HCT116 (cell line): ENCODE data around the gene STOX2. TPM values are rescaled to one million over a fixed set of nuclear protein-coding genes. Genes with fewer than 3 reads are reported as not detected.

Source experiments
- ATAC-seq: fragments of 200-7000 bp; cut with Tn5 transposase; 2 replicates; pipeline ENCODE4 v1.9.1; 2020; ENCODE audit warnings: mild to moderate bottlenecking, moderate library complexity
- BruUV-seq: library from RNA; stranded (reverse); fragments of 400-500 nt; replicated peaks from 2 replicates; lab custom pipeline; 2021; lab: Mats Ljungman, UMichigan
- CTCF ChIA-PET: fragments of 300-600 bp; sonication (Branson Sonifier 250); formaldehyde crosslinking; loops from one replicate; lab custom pipeline; 2021; ENCODE audit warnings: antibody characterized with exemption; lab: Charles Lee
- POLR2A ChIA-PET: fragments of 300-600, 350-600 bp; sonication (Branson Sonifier 250); formaldehyde crosslinking; loops from one replicate; lab custom pipeline; 2021; ENCODE audit warnings: antibody characterized with exemption; lab: Charles Lee
- RAD21 ChIA-PET, 2 experiments: fragments of 300-600 bp; sonication (Branson Sonifier 250); formaldehyde crosslinking; loops; one replicate each; lab custom pipeline; 2023; ENCODE audit warnings: low total read pairs in 2 of 2; ENCODE audit not compliant: uncharacterized antibody in 2 of 2, unreplicated experiment in 2 of 2, low non-redundant PET in 1 of 2; lab: Charles Lee
- DNase-seq: peaks from one replicate; pipeline ENCODE4 v3.0.0-alpha.2; 2010; ENCODE audit warnings: low read depth, low spot score
- H2AFZ ChIP-seq: fragments of 200-600 bp; shearing (Covaris generic), sonication (generic); 2 replicates; pipeline ENCODE4 v1.6.1; 2017; ENCODE audit warnings: low read depth, mixed run types, mixed read lengths, antibody characterized with exemption, low read length; ENCODE audit not compliant: poor library complexity, severe bottlenecking
- H3K27ac ChIP-seq: 2 replicates; pipeline ENCODE4 v1.5.1; 2012; ENCODE audit warnings: low read depth, low read length
- H3K27me3 ChIP-seq: fragments of 200-600 bp; sonication (generic); 2 replicates; pipeline ENCODE4 v1.6.1; 2016; ENCODE audit warnings: mixed run types, low read length, mixed read lengths; ENCODE audit not compliant: insufficient read depth
- H3K36me3 ChIP-seq, 2 experiments: fragments of 200-500 bp in 1 of 2; fragments of 200-600 bp in 1 of 2; sonication (Bioruptor generic) in 1 of 2; sonication (generic) in 1 of 2; 2 replicates each; pipeline versions ENCODE4 v1.5.1 to v1.6.1; 2014 to 2016; ENCODE audit warnings: low read length in 2 of 2, inconsistent platforms in 1 of 2, mixed read lengths in 1 of 2, mixed run types in 1 of 2; ENCODE audit not compliant: insufficient read depth in 2 of 2, control insufficient read depth in 1 of 2
- H3K4me1 ChIP-seq, 2 experiments: fragments of 200-600 bp in 1 of 2; sonication (generic) in 1 of 2; 2 replicates each; pipeline versions ENCODE4 v1.5.1 to v1.6.1; 2012 to 2017; ENCODE audit warnings: low read length in 2 of 2, inconsistent platforms in 1 of 2, mild to moderate bottlenecking in 1 of 2, mixed read lengths in 1 of 2, mixed run types in 1 of 2, moderate library complexity in 1 of 2; ENCODE audit not compliant: insufficient read depth in 2 of 2, control insufficient read depth in 1 of 2
- H3K4me2 ChIP-seq: fragments of 200-600 bp; sonication (generic); 2 replicates; pipeline ENCODE4 v1.6.1; 2017; ENCODE audit warnings: mixed run types, low read length, mixed read lengths
- H3K4me3 ChIP-seq, 2 experiments: fragments of 200-600 bp in 1 of 2; sonication (generic) in 1 of 2; replicated peaks in 1 of 2; 2 replicates each; pipeline ENCODE4 v1.5.1; 2011 to 2016; ENCODE audit warnings: low read length in 2 of 2, control low read depth in 1 of 2, low read depth in 1 of 2, mild to moderate bottlenecking in 1 of 2, mixed read lengths in 1 of 2, mixed run types in 1 of 2
- H3K79me2 ChIP-seq: fragments of 200-600 bp; sonication (generic); 2 replicates; pipeline ENCODE4 v1.6.1; 2017; ENCODE audit warnings: mild to moderate bottlenecking, mixed run types, low read length, moderate library complexity, mixed read lengths; ENCODE audit not compliant: insufficient read depth
- H3K9ac ChIP-seq: fragments of 200-600 bp; sonication (generic); 2 replicates; pipeline ENCODE4 v1.6.1; 2016; ENCODE audit warnings: low read length, mixed read lengths
- H3K9me2 ChIP-seq: fragments of 200-600 bp; sonication (generic), shearing (Covaris generic); 2 replicates; pipeline ENCODE4 v1.6.1; 2017; ENCODE audit warnings: mixed run types, mild to moderate bottlenecking, moderate library complexity; ENCODE audit not compliant: insufficient read depth
- H3K9me3 ChIP-seq, 2 experiments: fragments of 200-500 bp in 1 of 2; fragments of 200-600 bp in 1 of 2; sonication (Bioruptor generic) in 1 of 2; sonication (generic) in 1 of 2; 2 replicates each; pipeline ENCODE4 v1.6.1; 2014 to 2017; ENCODE audit warnings: low read length in 2 of 2, mixed read lengths in 2 of 2, inconsistent platforms in 1 of 2, low read depth in 1 of 2, mild to moderate bottlenecking in 1 of 2, mixed run types in 1 of 2, moderate library complexity in 1 of 2; ENCODE audit not compliant: control insufficient read depth in 1 of 2, insufficient read depth in 1 of 2
- H4K20me1 ChIP-seq: fragments of 200-600 bp; sonication (generic), shearing (Covaris generic); 2 replicates; pipeline ENCODE4 v1.6.1; 2017; ENCODE audit warnings: mixed run types, mild to moderate bottlenecking, moderate library complexity; ENCODE audit not compliant: insufficient read depth
- CBX3 ChIP-seq: IDR thresholded peaks from 2 replicates; pipeline ENCODE4 v1.6.1; 2012; ENCODE audit warnings: low read depth
- CEBPB ChIP-seq: IDR thresholded peaks from 2 replicates; pipeline ENCODE4 v1.6.1; 2012; ENCODE audit warnings: low read depth
- CTCF ChIP-seq, 3 experiments: fragments of 200-600 bp in 1 of 3; sonication (generic) in 1 of 3; IDR thresholded peaks in 2 of 3; conservative IDR thresholded peaks in 1 of 3; 2 replicates each; pipeline ENCODE4 v1.5.1; 2012 to 2017; ENCODE audit warnings: low read depth in 2 of 3, low read length in 2 of 3, antibody characterized with exemption in 1 of 3, borderline replicate concordance in 1 of 3, control low read depth in 1 of 3, mild to moderate bottlenecking in 1 of 3, mixed read lengths in 1 of 3, mixed run types in 1 of 3, moderate library complexity in 1 of 3; ENCODE audit not compliant: insufficient read depth in 1 of 3
- EZH2phosphoT487 ChIP-seq: fragments of 200-600 bp; IDR thresholded peaks from 2 replicates; pipeline ENCODE4 v1.6.1; 2018; ENCODE audit warnings: antibody characterized with exemption, borderline replicate concordance
- FOSL1 ChIP-seq: IDR thresholded peaks from 2 replicates; pipeline ENCODE4 v1.6.1; 2012; ENCODE audit warnings: low read depth
- JUND ChIP-seq: IDR thresholded peaks from 2 replicates; pipeline ENCODE4 v1.6.1; 2012
- POLR2A ChIP-seq: IDR thresholded peaks from 2 replicates; pipeline ENCODE4 v1.7.0; 2011; ENCODE audit warnings: borderline replicate concordance; ENCODE audit not compliant: insufficient read depth, insufficient read length; ENCODE audit errors: extremely low read depth
- POLR2AphosphoS5 ChIP-seq: IDR thresholded peaks from 2 replicates; pipeline ENCODE4 v1.6.1; 2011; ENCODE audit warnings: mild to moderate bottlenecking, low read depth, low read length, moderate library complexity
- RAD21 ChIP-seq: IDR thresholded peaks from 2 replicates; pipeline ENCODE4 v1.6.1; 2012; ENCODE audit warnings: low read depth, mild to moderate bottlenecking
- SIN3A ChIP-seq: IDR thresholded peaks from 2 replicates; pipeline ENCODE4 v1.6.1; 2012; ENCODE audit warnings: low read depth
- SP1 ChIP-seq: IDR thresholded peaks from 2 replicates; pipeline ENCODE4 v1.6.1; 2012; ENCODE audit warnings: low read depth
- SRF ChIP-seq: IDR thresholded peaks from 2 replicates; pipeline ENCODE4 v1.6.1; 2012; ENCODE audit warnings: low read depth
- TCF7L2 ChIP-seq: IDR thresholded peaks from 2 replicates; pipeline ENCODE4 v1.7.0; 2011; ENCODE audit warnings: borderline replicate concordance, inconsistent platforms; ENCODE audit not compliant: insufficient read depth, insufficient read length; ENCODE audit errors: extremely low read depth
- ZBTB33 ChIP-seq: IDR thresholded peaks from 2 replicates; pipeline ENCODE4 v1.6.1; 2011; ENCODE audit warnings: mild to moderate bottlenecking, low read length, moderate library complexity; ENCODE audit not compliant: insufficient replicate concordance; ENCODE audit errors: extremely low read depth
- ZNF274 ChIP-seq: fragments of 200-500 bp; sonication (Bioruptor generic); IDR thresholded peaks from 2 replicates; pipeline ENCODE4 v1.6.1; 2014; ENCODE audit warnings: mild to moderate bottlenecking, low read depth, low read length, inconsistent platforms
- intact Hi-C: fragments of 100-400 bp; cut with micrococcal nuclease; formaldehyde crosslinking; loops from 2 replicates; pipeline ENCODE4 v1.10.0; 2022
- total RNA-seq: library from RNA; stranded (reverse); gene quantifications from one replicate; pipeline ENCODE4 v1.2.1, GENCODE V29; 2021; ENCODE audit not compliant: unreplicated experiment
- TF ChIP-seq, protein P1 (sequence below): IDR thresholded peaks from 2 replicates; pipeline ENCODE4 v1.6.1; 2012
- TF ChIP-seq, protein P2 (sequence below): IDR thresholded peaks from 2 replicates; pipeline ENCODE4 v1.6.1; 2012; ENCODE audit warnings: low read depth

STOX2 gene
- total RNA-seq, 1 experiment from 2014 or later = 6.3 TPM

GRCh38 chr4:184046148-184046547, 141.0 kb downstream of the STOX2 start:
- Histone ChIP-seq H3K27ac (no peak overlapping the region), H3K9me3 (no peaks in the 10 kb centered on the region), H3K27me3 (no peaks in the 10 kb centered on the region), H3K36me3 (no peaks in the 10 kb centered on the region), H3K4me3 (no peak overlapping the region), H3K4me1 (no peaks in the 10 kb centered on the region), H3K79me2 (no peaks in the 10 kb centered on the region), H3K9me2 (no peaks in the 10 kb centered on the region), H3K9ac (no peak overlapping the region), H4K20me1 (no peaks in the 10 kb centered on the region), H3K4me2 (no peak overlapping the region), H2AFZ (no peak overlapping the region)
- no peak for TF ChIP-seq EZH2phosphoT487
- no peak for TF ChIP-seq JUND
- no peak for TF ChIP-seq CTCF (IDR thresholded peaks at IDR 0.05 in 2 of 3, conservative IDR thresholded peaks at IDR 0.05 in 1 of 3; ENCODE audit: borderline replicate concordance in 1 of 3, insufficient read depth in 1 of 3, low read depth in 2 of 3, low read length in 2 of 3)
- no peak for TF ChIP-seq SIN3A
- TF ChIP-seq, protein P1, sequence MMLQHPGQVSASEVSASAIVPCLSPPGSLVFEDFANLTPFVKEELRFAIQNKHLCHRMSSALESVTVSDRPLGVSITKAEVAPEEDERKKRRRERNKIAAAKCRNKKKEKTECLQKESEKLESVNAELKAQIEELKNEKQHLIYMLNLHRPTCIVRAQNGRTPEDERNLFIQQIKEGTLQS = no peak
- no peak for TF ChIP-seq TCF7L2
- no peak for TF ChIP-seq SRF
- TF ChIP-seq RAD21 = no peak
- no peak for TF ChIP-seq POLR2AphosphoS5
- TF ChIP-seq FOSL1 = no peak
- no peak for TF ChIP-seq ZNF274
- no peak for TF ChIP-seq ZBTB33
- TF ChIP-seq, protein P2, sequence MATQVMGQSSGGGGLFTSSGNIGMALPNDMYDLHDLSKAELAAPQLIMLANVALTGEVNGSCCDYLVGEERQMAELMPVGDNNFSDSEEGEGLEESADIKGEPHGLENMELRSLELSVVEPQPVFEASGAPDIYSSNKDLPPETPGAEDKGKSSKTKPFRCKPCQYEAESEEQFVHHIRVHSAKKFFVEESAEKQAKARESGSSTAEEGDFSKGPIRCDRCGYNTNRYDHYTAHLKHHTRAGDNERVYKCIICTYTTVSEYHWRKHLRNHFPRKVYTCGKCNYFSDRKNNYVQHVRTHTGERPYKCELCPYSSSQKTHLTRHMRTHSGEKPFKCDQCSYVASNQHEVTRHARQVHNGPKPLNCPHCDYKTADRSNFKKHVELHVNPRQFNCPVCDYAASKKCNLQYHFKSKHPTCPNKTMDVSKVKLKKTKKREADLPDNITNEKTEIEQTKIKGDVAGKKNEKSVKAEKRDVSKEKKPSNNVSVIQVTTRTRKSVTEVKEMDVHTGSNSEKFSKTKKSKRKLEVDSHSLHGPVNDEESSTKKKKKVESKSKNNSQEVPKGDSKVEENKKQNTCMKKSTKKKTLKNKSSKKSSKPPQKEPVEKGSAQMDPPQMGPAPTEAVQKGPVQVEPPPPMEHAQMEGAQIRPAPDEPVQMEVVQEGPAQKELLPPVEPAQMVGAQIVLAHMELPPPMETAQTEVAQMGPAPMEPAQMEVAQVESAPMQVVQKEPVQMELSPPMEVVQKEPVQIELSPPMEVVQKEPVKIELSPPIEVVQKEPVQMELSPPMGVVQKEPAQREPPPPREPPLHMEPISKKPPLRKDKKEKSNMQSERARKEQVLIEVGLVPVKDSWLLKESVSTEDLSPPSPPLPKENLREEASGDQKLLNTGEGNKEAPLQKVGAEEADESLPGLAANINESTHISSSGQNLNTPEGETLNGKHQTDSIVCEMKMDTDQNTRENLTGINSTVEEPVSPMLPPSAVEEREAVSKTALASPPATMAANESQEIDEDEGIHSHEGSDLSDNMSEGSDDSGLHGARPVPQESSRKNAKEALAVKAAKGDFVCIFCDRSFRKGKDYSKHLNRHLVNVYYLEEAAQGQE = no peak
- no peak for TF ChIP-seq POLR2A
- no peak for TF ChIP-seq SP1
- no peak for TF ChIP-seq CBX3
- no peak for TF ChIP-seq CEBPB
- BruUV-seq = no TSS peak
- DNase-seq = no peak
- ChIA-PET RAD21 (no interaction called here), POLR2A (no interaction called here), CTCF (no interaction called here)
- intact Hi-C loops = no loop called here
- ATAC-seq = no peak
